ENCODE data around the gene NINJ2. TPM values are rescaled to one million over a fixed set of nuclear protein-coding genes. Genes with fewer than 3 reads are reported as not detected.

The NINJ2 gene
- total RNA-seq, 2 donors from 2014 or later: 3.0 to 8.1 TPM

- ATAC-seq (replicated peaks in 1 of 2): no peak
- Mint-ChIP-seq H3K27me3 (ENCODE audit: low read depth) (no peaks in the 10 kb centered on the region), H3K9me3 (no peaks in the 10 kb centered on the region), H3K36me3 (ENCODE audit: insufficient read depth in 2 of 2) (no peaks in the 10 kb centered on the region), H3K4me1 (ENCODE audit: low read depth) (peaks cover 42% of the 10 kb centered on the region), H3K27ac (no peak overlapping the region), H3K4me3 (no peak overlapping the region)
- DNase-seq: no peak
These were observed 50.4 kb downstream of the NINJ2 start for GRCh38 chr12:612886-613285.

- H3K27ac Mint-ChIP-seq: no peak overlapping the region
- no peak for ATAC-seq (replicated peaks in 1 of 2)
- H3K9me3 Mint-ChIP-seq: no peaks in the 10 kb centered on the region
- H3K4me3 Mint-ChIP-seq: no peak overlapping the region
- no peak for DNase-seq
- H3K27me3 Mint-ChIP-seq (ENCODE audit: low read depth): no peaks in the 10 kb centered on the region
- H3K36me3 Mint-ChIP-seq (ENCODE audit: insufficient read depth in 2 of 2): no peaks in the 10 kb centered on the region
- peaks cover 43% of the 10 kb centered on the region for H3K4me1 Mint-ChIP-seq (ENCODE audit: low read depth)
These were observed 51.0 kb downstream of the NINJ2 start for GRCh38 chr12:612293-612692.

- Mint-ChIP-seq H3K9me3 (no peaks in the 10 kb centered on the region), H3K4me3 (no peak overlapping the region), H3K27ac (no peak overlapping the region), H3K36me3 (ENCODE audit: insufficient read depth in 2 of 2) (no peaks in the 10 kb centered on the region), H3K27me3 (ENCODE audit: low read depth) (no peaks in the 10 kb centered on the region), H3K4me1 (ENCODE audit: low read depth) (peaks cover 44% of the 10 kb centered on the region)
- no peak for DNase-seq
- ATAC-seq (replicated peaks in 1 of 2): no peak
These were observed 51.5 kb downstream of the NINJ2 start for GRCh38 chr12:611721-612120.

- no peak for ATAC-seq (replicated peaks in 1 of 2)
- Mint-ChIP-seq H3K36me3 (ENCODE audit: insufficient read depth in 2 of 2) (no peaks in the 10 kb centered on the region), H3K27ac (no peak overlapping the region), H3K4me1 (ENCODE audit: low read depth) (peaks cover 31% of the 10 kb centered on the region), H3K9me3 (no peaks in the 10 kb centered on the region), H3K4me3 (no peak overlapping the region), H3K27me3 (ENCODE audit: low read depth) (no peaks in the 10 kb centered on the region)
- DNase-seq: no peak
These were observed 54.3 kb downstream of the NINJ2 start for GRCh38 chr12:608921-609320.

GRCh38 chr12:608413-608812 lies 54.8 kb downstream of the NINJ2 start:
- H3K27ac Mint-ChIP-seq: no peak overlapping the region
- no peak for ATAC-seq (replicated peaks in 1 of 2)
- H3K4me1 Mint-ChIP-seq (ENCODE audit: low read depth): peaks cover 31% of the 10 kb centered on the region

GRCh38 chr12:607541-608001 lies 55.7 kb downstream of the NINJ2 start:
- DNase-seq: no peak
- Mint-ChIP-seq H3K9me3 (no peaks in the 10 kb centered on the region), H3K36me3 (ENCODE audit: insufficient read depth in 2 of 2) (no peaks in the 10 kb centered on the region), H3K4me3 (no peak overlapping the region), H3K27me3 (ENCODE audit: low read depth) (no peaks in the 10 kb centered on the region), H3K4me1 (ENCODE audit: low read depth) (peaks cover 31% of the 10 kb centered on the region), H3K27ac (no peak overlapping the region)
- ATAC-seq (replicated peaks in 1 of 2): no peak

More at GRCh38 chr12:608413-608812, 54.8 kb downstream of the NINJ2 start:
- no peak for DNase-seq
- no peaks in the 10 kb centered on the region for H3K27me3 Mint-ChIP-seq (ENCODE audit: low read depth)
- H3K4me3 Mint-ChIP-seq: no peak overlapping the region
- no peaks in the 10 kb centered on the region for H3K36me3 Mint-ChIP-seq (ENCODE audit: insufficient read depth in 2 of 2)
- H3K9me3 Mint-ChIP-seq: no peaks in the 10 kb centered on the region

- DNase-seq (no peak), ATAC-seq (replicated peaks in 1 of 2) (no peak)
- Mint-ChIP-seq H3K36me3 (ENCODE audit: insufficient read depth in 2 of 2) (no peaks in the 10 kb centered on the region), H3K27ac (no peak overlapping the region), H3K4me1 (ENCODE audit: low read depth) (peaks cover 16% of the 10 kb centered on the region), H3K4me3 (no peak overlapping the region), H3K27me3 (ENCODE audit: low read depth) (no peaks in the 10 kb centered on the region), H3K9me3 (no peaks in the 10 kb centered on the region)
These were observed 58.3 kb downstream of the NINJ2 start for GRCh38 chr12:604956-605355.

GRCh38 chr12:602700-603068 lies 60.6 kb downstream of the NINJ2 start:
- Mint-ChIP-seq H3K4me1 (ENCODE audit: low read depth) (peaks cover 5% of the 10 kb centered on the region), H3K27ac (no peak overlapping the region), H3K36me3 (ENCODE audit: insufficient read depth in 2 of 2) (no peaks in the 10 kb centered on the region), H3K9me3 (no peaks in the 10 kb centered on the region), H3K4me3 (no peak overlapping the region), H3K27me3 (ENCODE audit: low read depth) (no peaks in the 10 kb centered on the region)
- ATAC-seq (replicated peaks in 1 of 2) (no peak), DNase-seq (no peak)

- no peak for DNase-seq
- Mint-ChIP-seq H3K4me3 (no peak overlapping the region), H3K4me1 (ENCODE audit: low read depth) (no peaks in the 10 kb centered on the region), H3K27me3 (ENCODE audit: low read depth) (no peaks in the 10 kb centered on the region), H3K9me3 (no peaks in the 10 kb centered on the region), H3K36me3 (ENCODE audit: insufficient read depth in 2 of 2) (no peaks in the 10 kb centered on the region), H3K27ac (no peak overlapping the region)
- no peak for ATAC-seq (replicated peaks in 1 of 2)
These were observed 61.1 kb downstream of the NINJ2 start for GRCh38 chr12:601976-602699.

GRCh38 chr12:599756-600155 lies 63.5 kb downstream of the NINJ2 start:
- Mint-ChIP-seq H3K36me3 (ENCODE audit: insufficient read depth in 2 of 2) (no peaks in the 10 kb centered on the region), H3K27ac (no peak overlapping the region), H3K9me3 (no peaks in the 10 kb centered on the region), H3K4me3 (no peak overlapping the region), H3K4me1 (ENCODE audit: low read depth) (no peaks in the 10 kb centered on the region), H3K27me3 (ENCODE audit: low read depth) (no peaks in the 10 kb centered on the region)
- ATAC-seq (replicated peaks in 1 of 2) (no peak), DNase-seq (no peak)

GRCh38 chr12:597926-598568 lies 65.2 kb downstream of the NINJ2 start:
- no peaks in the 10 kb centered on the region for H3K9me3 Mint-ChIP-seq
- H3K27me3 Mint-ChIP-seq (ENCODE audit: low read depth): peaks cover 4% of the 10 kb centered on the region
- DNase-seq: no peak
- no peaks in the 10 kb centered on the region for H3K4me1 Mint-ChIP-seq (ENCODE audit: low read depth)
- no peak for ATAC-seq (replicated peaks in 1 of 2)
- H3K36me3 Mint-ChIP-seq (ENCODE audit: insufficient read depth in 2 of 2): no peaks in the 10 kb centered on the region
- no peak overlapping the region for H3K27ac Mint-ChIP-seq
- H3K4me3 Mint-ChIP-seq: no peak overlapping the region

GRCh38 chr12:593396-594270 lies 69.6 kb downstream of the NINJ2 start:
- H3K4me1 Mint-ChIP-seq (ENCODE audit: low read depth): peaks cover 5% of the 10 kb centered on the region
- ATAC-seq (replicated peaks in 1 of 2) (no peak), DNase-seq (no peak)
- peaks cover 4% of the 10 kb centered on the region for H3K27me3 Mint-ChIP-seq (ENCODE audit: low read depth)
- H3K4me3 Mint-ChIP-seq: no peak overlapping the region
- no peaks in the 10 kb centered on the region for H3K36me3 Mint-ChIP-seq (ENCODE audit: insufficient read depth in 2 of 2)
- no peak overlapping the region for H3K27ac Mint-ChIP-seq
- no peaks in the 10 kb centered on the region for H3K9me3 Mint-ChIP-seq

GRCh38 chr12:592024-592505 lies 71.2 kb downstream of the NINJ2 start:
- H3K9me3 Mint-ChIP-seq: peaks cover 0 to 1% of the 10 kb centered on the region in 2 donors
- peaks cover 4% of the 10 kb centered on the region for H3K27me3 Mint-ChIP-seq (ENCODE audit: low read depth)
- ATAC-seq (replicated peaks in 1 of 2) (no peak), DNase-seq (no peak)
- no peak overlapping the region for H3K4me3 Mint-ChIP-seq
- peaks cover 0 to 2% of the 10 kb centered on the region in 2 donors for H3K36me3 Mint-ChIP-seq (ENCODE audit: insufficient read depth in 2 of 2)
- H3K27ac Mint-ChIP-seq: no peak overlapping the region
- H3K4me1 Mint-ChIP-seq (ENCODE audit: low read depth): peaks cover 5% of the 10 kb centered on the region
